ENCODE results near the gene LGR6.
A peak's percentile ranks its signal among the peaks of the same experiment; 100 is the strongest.

Gene LGR6

GRCh38 chr1:202214089-202214843 is 20.7 kb downstream of the LGR6 start:
- no peak overlapping the region for H3K27ac ChIP-seq (ENCODE audit: low read depth, low read length)
- H3K36me3 ChIP-seq (ENCODE audit: control insufficient read depth, insufficient read depth, low read length), result no peaks in the 10 kb centered on the region
- H3K9ac ChIP-seq (ENCODE audit: low read length), result no peak overlapping the region
- no peaks in the 10 kb centered on the region for H3K27me3 ChIP-seq (ENCODE audit: control insufficient read depth, insufficient read depth, low read length)
- H3K4me3 ChIP-seq (ENCODE audit: low read length), result peak overlapping the region; percentile 43
- H3K4me1 ChIP-seq (ENCODE audit: control insufficient read depth, insufficient read depth, low read length), result no peaks in the 10 kb centered on the region

DNA sequence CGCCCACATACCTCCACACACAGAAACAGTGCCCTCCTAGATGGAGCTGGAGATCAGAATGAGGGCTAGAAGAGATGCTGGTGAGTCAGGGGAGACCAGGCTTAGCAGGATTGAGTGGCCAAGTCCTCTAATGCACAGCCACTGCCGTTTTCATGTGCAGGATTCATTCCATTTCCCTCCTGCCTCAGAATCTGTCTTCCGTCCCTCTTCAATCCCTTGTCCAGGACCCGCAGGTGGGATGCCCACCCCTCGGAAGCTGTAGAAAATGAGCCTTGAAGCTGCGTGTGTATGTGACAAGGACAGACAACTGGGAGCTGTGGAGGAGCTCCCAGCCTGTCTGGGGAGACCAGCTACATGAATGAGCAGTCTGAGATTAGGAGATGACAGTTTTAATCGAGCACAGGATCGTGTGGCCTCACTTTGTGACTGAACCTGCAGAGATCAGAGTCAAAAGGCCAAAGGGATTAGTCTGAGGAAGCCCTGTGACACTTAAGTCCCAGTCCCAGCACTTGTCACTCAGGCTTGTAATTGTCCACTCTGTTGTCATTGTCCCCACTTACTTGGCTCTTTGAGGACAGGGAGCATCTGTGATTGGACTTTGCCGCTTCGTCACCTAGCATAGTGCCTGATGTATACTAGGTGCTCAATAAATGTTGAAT is 22.0 kb downstream of the LGR6 start:
- no peaks in the 10 kb centered on the region for H3K27me3 ChIP-seq (ENCODE audit: control insufficient read depth, insufficient read depth, low read length)
- no peak overlapping the region for H3K27ac ChIP-seq (ENCODE audit: low read depth, low read length)

DNA sequence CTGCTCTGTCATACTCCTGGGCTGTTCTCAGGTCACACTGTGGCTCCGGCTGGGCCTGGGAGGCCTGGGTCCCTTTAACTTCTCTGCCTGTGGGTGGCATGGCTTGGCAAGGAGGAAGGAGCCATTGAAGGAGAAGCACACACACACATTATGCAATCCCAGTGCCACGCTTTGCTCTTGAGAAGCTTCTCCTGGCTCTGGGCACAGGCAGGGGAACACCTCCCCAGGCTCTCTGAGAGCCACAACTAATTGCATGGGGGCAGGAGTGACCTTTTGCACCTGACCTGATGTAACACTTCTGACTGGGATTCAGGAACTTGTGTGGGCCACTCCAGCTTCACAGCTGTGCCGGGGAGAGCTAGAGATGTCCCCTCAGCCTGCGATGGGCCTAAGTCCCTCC is 23.1 kb downstream of the LGR6 start:
- no peak overlapping the region for H3K4me3 ChIP-seq (ENCODE audit: low read length)
- H3K36me3 ChIP-seq (ENCODE audit: control insufficient read depth, insufficient read depth, low read length), result no peaks in the 10 kb centered on the region
- H3K4me1 ChIP-seq (ENCODE audit: control insufficient read depth, insufficient read depth, low read length), result no peaks in the 10 kb centered on the region
- no peak overlapping the region for H3K9ac ChIP-seq (ENCODE audit: low read length)
- no peak overlapping the region for H3K27ac ChIP-seq (ENCODE audit: low read depth, low read length)
- no peaks in the 10 kb centered on the region for H3K27me3 ChIP-seq (ENCODE audit: control insufficient read depth, insufficient read depth, low read length)

More for the DNA sequence above, 22.0 kb downstream of the LGR6 start:
- Histone ChIP-seq H3K9ac (ENCODE audit: low read length) (no peak overlapping the region), H3K4me3 (ENCODE audit: low read length) (no peak overlapping the region), H3K4me1 (ENCODE audit: control insufficient read depth, insufficient read depth, low read length) (no peaks in the 10 kb centered on the region), H3K36me3 (ENCODE audit: control insufficient read depth, insufficient read depth, low read length) (no peaks in the 10 kb centered on the region)

DNA sequence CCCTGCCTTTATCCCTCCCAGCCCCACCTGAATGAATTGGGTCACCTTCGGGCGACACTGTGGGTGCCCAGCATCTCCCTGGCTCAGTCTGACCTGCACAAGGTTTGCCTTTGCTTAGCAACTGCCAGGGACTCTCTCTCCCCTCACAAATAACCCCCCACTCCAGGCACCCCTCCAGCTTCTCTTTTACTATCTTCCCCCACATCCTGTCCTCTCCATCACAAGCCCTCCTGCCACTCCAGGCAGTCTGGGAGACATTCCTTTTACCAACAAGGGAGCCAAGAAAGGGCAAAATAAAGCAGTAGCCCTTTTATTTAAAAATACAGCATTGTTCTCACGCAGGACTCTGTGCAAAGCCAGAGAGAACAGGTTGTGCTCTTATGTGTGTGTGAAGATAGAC is 23.9 kb downstream of the LGR6 start:
- H3K4me3 ChIP-seq (ENCODE audit: low read length), result no peak overlapping the region

GRCh38 chr1:202217951-202218350 is 24.4 kb downstream of the LGR6 start:
- no peaks in the 10 kb centered on the region for H3K27me3 ChIP-seq (ENCODE audit: control insufficient read depth, insufficient read depth, low read length)
- no peak overlapping the region for H3K27ac ChIP-seq (ENCODE audit: low read depth, low read length)
- no peaks in the 10 kb centered on the region for H3K36me3 ChIP-seq (ENCODE audit: control insufficient read depth, insufficient read depth, low read length)
- H3K4me1 ChIP-seq (ENCODE audit: control insufficient read depth, insufficient read depth, low read length), result no peaks in the 10 kb centered on the region
- no peak overlapping the region for H3K4me3 ChIP-seq (ENCODE audit: low read length)
- H3K9ac ChIP-seq (ENCODE audit: low read length), result no peak overlapping the region

More for the DNA sequence above, 23.9 kb downstream of the LGR6 start:
- Histone ChIP-seq H3K27ac (ENCODE audit: low read depth, low read length) (no peak overlapping the region), H3K36me3 (ENCODE audit: control insufficient read depth, insufficient read depth, low read length) (no peaks in the 10 kb centered on the region), H3K27me3 (ENCODE audit: control insufficient read depth, insufficient read depth, low read length) (no peaks in the 10 kb centered on the region), H3K9ac (ENCODE audit: low read length) (no peak overlapping the region), H3K4me1 (ENCODE audit: control insufficient read depth, insufficient read depth, low read length) (no peaks in the 10 kb centered on the region)

DNA sequence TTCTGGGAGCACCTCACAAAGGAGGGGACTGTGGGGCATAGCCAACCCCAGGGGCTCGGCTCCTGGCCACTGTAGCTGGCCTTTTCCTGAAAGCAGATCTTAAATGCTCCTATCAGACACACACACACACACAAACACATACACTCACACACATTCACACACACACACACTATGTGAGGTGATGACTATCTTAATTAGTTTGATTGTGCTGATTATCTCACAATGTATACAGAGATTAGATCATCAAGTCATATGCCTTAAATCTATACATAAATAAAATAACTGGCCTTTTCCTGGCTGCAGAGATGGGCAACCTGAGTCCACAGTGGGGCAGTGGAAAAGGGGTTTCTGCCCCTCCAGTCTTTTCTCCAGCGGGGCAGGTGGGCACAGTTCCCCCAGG is 27.1 kb downstream of the LGR6 start:
- Histone ChIP-seq H3K27me3 (ENCODE audit: control insufficient read depth, insufficient read depth, low read length) (no peaks in the 10 kb centered on the region), H3K9ac (ENCODE audit: low read length) (no peak overlapping the region), H3K4me3 (ENCODE audit: low read length) (no peak overlapping the region), H3K27ac (ENCODE audit: low read depth, low read length) (no peak overlapping the region), H3K4me1 (ENCODE audit: control insufficient read depth, insufficient read depth, low read length) (no peaks in the 10 kb centered on the region), H3K36me3 (ENCODE audit: control insufficient read depth, insufficient read depth, low read length) (no peaks in the 10 kb centered on the region)

- H3K4me3 ChIP-seq (ENCODE audit: low read length), result no peak overlapping the region
- H3K27me3 ChIP-seq (ENCODE audit: control insufficient read depth, insufficient read depth, low read length), result no peaks in the 10 kb centered on the region
- H3K36me3 ChIP-seq (ENCODE audit: control insufficient read depth, insufficient read depth, low read length), result no peaks in the 10 kb centered on the region
- no peak overlapping the region for H3K9ac ChIP-seq (ENCODE audit: low read length)
- H3K4me1 ChIP-seq (ENCODE audit: control insufficient read depth, insufficient read depth, low read length), result no peaks in the 10 kb centered on the region
- no peak overlapping the region for H3K27ac ChIP-seq (ENCODE audit: low read depth, low read length)
These were observed 28.6 kb downstream of the LGR6 start for GRCh38 chr1:202221911-202222909.

DNA sequence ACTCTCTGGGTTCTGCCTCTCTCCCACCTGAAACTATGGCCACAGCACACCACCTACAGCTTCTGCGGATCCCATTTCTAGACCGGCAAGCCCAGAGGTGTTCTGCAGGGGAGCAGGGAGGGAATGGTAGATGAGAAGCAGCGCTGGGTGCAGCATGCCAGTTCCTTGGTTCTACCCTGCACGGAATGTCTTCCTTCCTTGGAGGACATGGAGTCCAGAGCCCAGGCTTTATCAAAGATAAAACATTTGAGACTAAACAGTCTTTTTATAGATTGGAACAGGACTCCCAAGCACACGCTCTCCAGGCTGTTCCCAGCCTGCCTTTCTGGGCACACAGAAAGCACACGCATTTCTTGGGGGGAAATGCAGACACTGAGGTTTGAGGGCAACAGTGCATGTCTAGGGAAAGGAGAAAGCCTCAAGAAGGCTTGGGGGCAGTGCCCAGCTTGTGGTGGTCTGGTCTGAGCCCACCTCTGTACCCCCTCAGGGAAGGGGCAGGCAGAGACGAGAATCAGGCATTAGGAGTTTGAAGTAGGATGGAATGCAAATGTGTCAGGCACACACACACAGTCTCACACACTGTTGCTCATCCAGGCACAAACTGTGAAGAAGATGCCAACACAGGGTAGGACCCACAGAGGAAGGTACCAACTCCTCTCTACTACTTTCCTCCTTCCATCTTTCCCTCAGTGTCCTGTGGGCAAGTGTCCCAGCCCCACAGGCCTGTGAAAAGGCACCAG is 29.7 kb downstream of the LGR6 start:
- no peak overlapping the region for H3K9ac ChIP-seq (ENCODE audit: low read length)
- H3K4me1 ChIP-seq (ENCODE audit: control insufficient read depth, insufficient read depth, low read length), result no peaks in the 10 kb centered on the region
- H3K36me3 ChIP-seq (ENCODE audit: control insufficient read depth, insufficient read depth, low read length), result no peaks in the 10 kb centered on the region
- no peak overlapping the region for H3K27ac ChIP-seq (ENCODE audit: low read depth, low read length)
- no peak overlapping the region for H3K4me3 ChIP-seq (ENCODE audit: low read length)
- no peaks in the 10 kb centered on the region for H3K27me3 ChIP-seq (ENCODE audit: control insufficient read depth, insufficient read depth, low read length)

DNA sequence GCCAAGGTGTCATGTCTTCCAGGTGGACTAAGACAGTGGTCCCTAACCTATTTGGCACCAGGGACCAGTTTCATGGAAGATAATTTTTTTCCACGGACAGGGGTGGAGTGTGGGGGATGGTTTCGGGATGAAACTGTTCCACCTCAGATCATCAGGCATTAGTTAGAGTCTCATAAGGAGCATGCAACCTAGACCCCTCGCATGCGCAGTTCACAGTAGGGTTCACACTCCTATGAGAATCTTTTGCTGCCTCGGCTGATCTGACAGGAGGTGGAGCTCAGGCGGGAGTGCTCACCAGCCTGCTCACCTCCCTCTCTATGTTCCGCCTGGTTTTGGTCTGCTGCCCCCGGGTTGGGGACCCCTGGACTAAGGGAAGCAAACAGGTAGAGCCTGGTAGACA is 30.9 kb downstream of the LGR6 start:
- Histone ChIP-seq H3K9ac (ENCODE audit: low read length) (no peak overlapping the region), H3K4me3 (ENCODE audit: low read length) (no peak overlapping the region), H3K36me3 (ENCODE audit: control insufficient read depth, insufficient read depth, low read length) (no peaks in the 10 kb centered on the region), H3K27me3 (ENCODE audit: control insufficient read depth, insufficient read depth, low read length) (no peaks in the 10 kb centered on the region), H3K27ac (ENCODE audit: low read depth, low read length) (no peak overlapping the region), H3K4me1 (ENCODE audit: control insufficient read depth, insufficient read depth, low read length) (no peaks in the 10 kb centered on the region)

GRCh38 chr1:202225131-202225530 is 31.5 kb downstream of the LGR6 start:
- Histone ChIP-seq H3K4me1 (ENCODE audit: control insufficient read depth, insufficient read depth, low read length) (no peaks in the 10 kb centered on the region), H3K27ac (ENCODE audit: low read depth, low read length) (no peak overlapping the region), H3K36me3 (ENCODE audit: control insufficient read depth, insufficient read depth, low read length) (no peaks in the 10 kb centered on the region), H3K4me3 (ENCODE audit: low read length) (no peak overlapping the region), H3K27me3 (ENCODE audit: control insufficient read depth, insufficient read depth, low read length) (no peaks in the 10 kb centered on the region), H3K9ac (ENCODE audit: low read length) (no peak overlapping the region)

- Histone ChIP-seq H3K4me1 (ENCODE audit: control insufficient read depth, insufficient read depth, low read length) (no peaks in the 10 kb centered on the region), H3K9ac (ENCODE audit: low read length) (no peak overlapping the region), H3K36me3 (ENCODE audit: control insufficient read depth, insufficient read depth, low read length) (no peaks in the 10 kb centered on the region), H3K27me3 (ENCODE audit: control insufficient read depth, insufficient read depth, low read length) (no peaks in the 10 kb centered on the region), H3K27ac (ENCODE audit: low read depth, low read length) (no peak overlapping the region), H3K4me3 (ENCODE audit: low read length) (no peak overlapping the region)
These were observed 33.6 kb downstream of the LGR6 start for GRCh38 chr1:202227053-202227672.
